Endothelial cell of umbilical vein (primary cell): ENCODE data around the gene GATAD2A. TPM values are rescaled to one million over a fixed set of nuclear protein-coding genes. Genes with fewer than 3 reads are reported as not detected.

Source experiments
- BruUV-seq: library from RNA; stranded (reverse); fragments of 400-500 nt; replicated peaks from 2 replicates; lab custom pipeline; 2021; lab: Mats Ljungman, UMichigan
- CTCF ChIA-PET: fragments of 300-600, 350-600 bp; sonication (Branson Sonifier 250); formaldehyde crosslinking; loops from one replicate; lab custom pipeline; 2021; ENCODE audit warnings: antibody characterized with exemption, inconsistent platforms; lab: Charles Lee
- POLR2A ChIA-PET: fragments of 300-600, 350-600 bp; sonication (Branson Sonifier 250); formaldehyde crosslinking; loops from one replicate; lab custom pipeline; 2021; ENCODE audit warnings: antibody characterized with exemption, inconsistent platforms; lab: Charles Lee
- DNase-seq: peaks from one replicate; pipeline ENCODE4 v3.0.0-alpha.2; 2011; ENCODE audit warnings: low read depth, low spot score
- FAIRE-seq: peaks from 2 replicates; lab custom pipeline; 2011; peaks lifted over from hg19 to GRCh38; lab: Jason Lieb, UNC
- H2AFZ ChIP-seq: 2 replicates; pipeline ENCODE4 v1.6.0; 2012; ENCODE audit warnings: low read depth, low read length, control low read depth, inconsistent platforms
- H3K27ac ChIP-seq: 2 replicates; pipeline ENCODE4 v1.5.1; 2011; ENCODE audit warnings: low read depth, mild to moderate bottlenecking, control low read depth, low read length, moderate library complexity; ENCODE audit not compliant: insufficient read depth
- H3K27me3 ChIP-seq, 2 experiments: 2 replicates each; pipeline versions ENCODE4 v1.6.0 to v1.6.1; 2011; ENCODE audit warnings: low read length in 2 of 2, mixed read lengths in 1 of 2; ENCODE audit not compliant: control insufficient read depth in 2 of 2, insufficient read depth in 2 of 2
- H3K36me3 ChIP-seq, 2 experiments: 2 replicates in 1 of 2; 3 replicates in 1 of 2; pipeline ENCODE4 v1.5.1; 2011; ENCODE audit warnings: low read length in 2 of 2, mild to moderate bottlenecking in 1 of 2, moderate library complexity in 1 of 2; ENCODE audit not compliant: control insufficient read depth in 2 of 2, insufficient read depth in 2 of 2; ENCODE audit errors: extremely low read depth in 1 of 2
- H3K4me1 ChIP-seq: 3 replicates; pipeline ENCODE4 v1.5.1; 2011; ENCODE audit warnings: mild to moderate bottlenecking, low read length; ENCODE audit not compliant: control insufficient read depth, insufficient read depth; ENCODE audit errors: extremely low read depth
- H3K4me2 ChIP-seq: 2 replicates; pipeline ENCODE4 v1.6.1; 2011; ENCODE audit warnings: low read length, control low read depth, mixed read lengths; ENCODE audit not compliant: insufficient read depth
- H3K4me3 ChIP-seq, 3 experiments: fragments of 200-600 bp in 1 of 3; sonication (generic), shearing (Covaris generic) in 1 of 3; replicated peaks in 1 of 3; 2 replicates each; pipeline ENCODE4 v1.5.1; 2011 to 2016; ENCODE audit warnings: control low read depth in 3 of 3, low read length in 3 of 3, mild to moderate bottlenecking in 2 of 3, inconsistent platforms in 1 of 3, low read depth in 1 of 3, moderate library complexity in 1 of 3; ENCODE audit not compliant: insufficient read depth in 1 of 3
- H3K79me2 ChIP-seq: 2 replicates; pipeline ENCODE4 v1.6.0; 2012; ENCODE audit warnings: low read length, inconsistent platforms; ENCODE audit not compliant: control insufficient read depth, insufficient read depth
- H3K9ac ChIP-seq: replicated peaks from 2 replicates; pipeline ENCODE3; 2011; ENCODE audit warnings: low read length, control low read depth; ENCODE audit not compliant: insufficient read depth; ENCODE audit errors: extremely low read depth
- H3K9me1 ChIP-seq: replicated peaks from 3 replicates; pipeline ENCODE4 v1.6.0; 2011; ENCODE audit warnings: mild to moderate bottlenecking, low read length; ENCODE audit not compliant: control insufficient read depth, insufficient read depth; ENCODE audit errors: extremely low read depth
- H3K9me3 ChIP-seq: replicated peaks from 2 replicates; pipeline ENCODE4 v1.5.1; 2012; ENCODE audit warnings: low read length, inconsistent platforms; ENCODE audit not compliant: control insufficient read depth, insufficient read depth
- H4K20me1 ChIP-seq: replicated peaks from 2 replicates; pipeline ENCODE3; 2011; ENCODE audit warnings: mild to moderate bottlenecking, low read length; ENCODE audit not compliant: control insufficient read depth, insufficient read depth; ENCODE audit errors: extremely low read depth
- EZH2 ChIP-seq: IDR thresholded peaks from 2 replicates; pipeline ENCODE4 v1.6.1; 2012; ENCODE audit warnings: borderline replicate concordance, low read depth, mild to moderate bottlenecking, moderate library complexity, low read length, inconsistent platforms; ENCODE audit not compliant: severe bottlenecking
- FOS ChIP-seq: IDR thresholded peaks from 2 replicates; pipeline ENCODE4 v1.6.1; 2011; ENCODE audit warnings: mild to moderate bottlenecking, low read length, moderate library complexity, borderline replicate concordance; ENCODE audit not compliant: insufficient read depth
- GATA2 ChIP-seq: IDR thresholded peaks from 2 replicates; pipeline ENCODE4 v1.7.0; 2011; ENCODE audit warnings: low read depth, mild to moderate bottlenecking, moderate library complexity, mixed read lengths, low read length; ENCODE audit not compliant: insufficient read length, insufficient read depth
- JUN ChIP-seq: IDR thresholded peaks from 2 replicates; pipeline ENCODE4 v1.6.1; 2011; ENCODE audit warnings: borderline replicate concordance, low read depth; ENCODE audit not compliant: insufficient read length, insufficient read depth
- MYC ChIP-seq: IDR thresholded peaks from one replicate; pipeline ENCODE4 v1.6.1; 2011; ENCODE audit warnings: mild to moderate bottlenecking, low read depth, low read length
- POLR2A ChIP-seq: IDR thresholded peaks from 2 replicates; pipeline ENCODE4 v1.6.1; 2012; ENCODE audit warnings: low read depth, mild to moderate bottlenecking, control low read depth, low read length
- POLR2AphosphoS5 ChIP-seq: IDR thresholded peaks from 2 replicates; pipeline ENCODE4 v1.6.1; 2012; ENCODE audit warnings: low read depth, mild to moderate bottlenecking, control low read depth, low read length, moderate library complexity; ENCODE audit not compliant: insufficient read depth
- dilution Hi-C: fragments of 300-500 bp; cut with MboI; formaldehyde crosslinking; loops from one replicate; pipeline ENCODE4 v1.15.0; 2019; ENCODE audit warnings: low sequenced_read_pairs; ENCODE audit not compliant: extremely low pct_ligation_motif_present
- intact Hi-C: fragments of 100-400 bp; cut with micrococcal nuclease; formaldehyde crosslinking; loops from one replicate; pipeline ENCODE4 v1.10.0; 2022
- polyA plus RNA-seq, 4 experiments: library from polyadenylated mRNA; depleted of rRNA in 3 of 4; stranded (reverse) in 3 of 4; unstranded in 1 of 4; fragments of >200 nt; gene quantifications; 2 replicates each; pipeline versions ENCODE4 v1.2.1 to v1.2.3, GENCODE V29; 2011 to 2012; ENCODE audit warnings: missing spikeins in 1 of 4
- total RNA-seq: library from RNA; stranded (reverse); gene quantifications from 2 replicates; pipeline ENCODE4 v1.2.3, GENCODE V29; 2021
- TF ChIP-seq, protein P1 (sequence below): IDR thresholded peaks from 2 replicates; pipeline ENCODE4 v1.6.1; 2011; ENCODE audit not compliant: insufficient read depth, insufficient read length
- TF ChIP-seq, protein P2 (sequence below), 2 donors: IDR thresholded peaks; 1 replicate in 1 of 2; 2 replicates in 1 of 2; pipeline ENCODE4 v1.5.1; 2011; ENCODE audit warnings: low read length in 2 of 2, mild to moderate bottlenecking in 2 of 2, moderate library complexity in 2 of 2, control low read depth in 1 of 2, inconsistent platforms in 1 of 2, low read depth in 1 of 2; ENCODE audit not compliant: insufficient read depth in 1 of 2; ENCODE audit errors: extremely low read depth in 1 of 2

Gene GATAD2A
- total and polyA plus RNA-seq, 2 donors (not counting 3 experiments of a cell fraction or from before 2014, with no cell fraction given) = 27.3 to 134 TPM

DNA sequence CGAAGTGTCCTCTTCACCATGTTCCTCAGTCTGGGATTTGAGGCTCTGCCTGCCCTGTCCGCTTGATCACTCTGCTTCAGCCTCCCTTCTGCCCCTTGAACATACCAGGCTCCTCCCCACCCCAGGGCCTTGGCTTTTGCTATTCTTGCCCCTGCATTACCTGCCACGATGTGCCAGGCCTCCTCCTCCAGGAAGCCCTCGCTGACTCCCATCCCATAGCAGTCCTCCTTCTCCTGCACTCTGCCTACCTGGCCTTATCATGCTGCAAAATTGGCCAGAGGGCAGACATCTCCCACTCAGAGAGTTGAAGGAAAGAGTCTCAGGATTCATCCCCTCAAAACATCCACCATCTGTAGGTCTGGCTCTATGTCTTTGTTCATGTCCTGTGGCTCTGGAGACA, 125.4 kb downstream of the GATAD2A start:
- no peaks in the 10 kb centered on the region for H4K20me1 ChIP-seq
- no peak overlapping the region for H2AFZ ChIP-seq
- TF ChIP-seq MYC (no peak), GATA2 (no peak), EZH2 (no peak), POLR2AphosphoS5 (no peak), POLR2A (no peak), JUN (no peak), FOS (no peak)
- TF ChIP-seq, protein P1, sequence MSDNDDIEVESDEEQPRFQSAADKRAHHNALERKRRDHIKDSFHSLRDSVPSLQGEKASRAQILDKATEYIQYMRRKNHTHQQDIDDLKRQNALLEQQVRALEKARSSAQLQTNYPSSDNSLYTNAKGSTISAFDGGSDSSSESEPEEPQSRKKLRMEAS = no peak
- TF ChIP-seq, protein P2, sequence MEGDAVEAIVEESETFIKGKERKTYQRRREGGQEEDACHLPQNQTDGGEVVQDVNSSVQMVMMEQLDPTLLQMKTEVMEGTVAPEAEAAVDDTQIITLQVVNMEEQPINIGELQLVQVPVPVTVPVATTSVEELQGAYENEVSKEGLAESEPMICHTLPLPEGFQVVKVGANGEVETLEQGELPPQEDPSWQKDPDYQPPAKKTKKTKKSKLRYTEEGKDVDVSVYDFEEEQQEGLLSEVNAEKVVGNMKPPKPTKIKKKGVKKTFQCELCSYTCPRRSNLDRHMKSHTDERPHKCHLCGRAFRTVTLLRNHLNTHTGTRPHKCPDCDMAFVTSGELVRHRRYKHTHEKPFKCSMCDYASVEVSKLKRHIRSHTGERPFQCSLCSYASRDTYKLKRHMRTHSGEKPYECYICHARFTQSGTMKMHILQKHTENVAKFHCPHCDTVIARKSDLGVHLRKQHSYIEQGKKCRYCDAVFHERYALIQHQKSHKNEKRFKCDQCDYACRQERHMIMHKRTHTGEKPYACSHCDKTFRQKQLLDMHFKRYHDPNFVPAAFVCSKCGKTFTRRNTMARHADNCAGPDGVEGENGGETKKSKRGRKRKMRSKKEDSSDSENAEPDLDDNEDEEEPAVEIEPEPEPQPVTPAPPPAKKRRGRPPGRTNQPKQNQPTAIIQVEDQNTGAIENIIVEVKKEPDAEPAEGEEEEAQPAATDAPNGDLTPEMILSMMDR (IDR thresholded peaks at IDR 0.05; ENCODE audit: extremely low read depth in 1 of 2, insufficient read depth in 1 of 2, low read depth in 1 of 2, low read length in 2 of 2) = no peak
- H3K4me2 ChIP-seq = no peak overlapping the region
- H3K79me2 ChIP-seq = no peaks in the 10 kb centered on the region
- ChIA-PET POLR2A (no interaction called here), CTCF (interaction anchor here (0.6 to 5.6 kb wide), 9 partner anchors 10 to 521 kb away, joined by 3 to 45 read pairs (median 8); partner anchors contain the start of gene GMIP)
- FAIRE-seq (no peak), DNase-seq (no peak)
- H3K4me1 ChIP-seq = no peaks in the 10 kb centered on the region
- no peak overlapping the region for H3K9ac ChIP-seq
- dilution Hi-C loops = no loop called here
- H3K36me3 ChIP-seq = no peaks in the 10 kb centered on the region
- no peaks in the 10 kb centered on the region for H3K27me3 ChIP-seq
- no peak overlapping the region for H3K27ac ChIP-seq
- H3K9me1 ChIP-seq = no peaks in the 10 kb centered on the region
- BruUV-seq = no TSS peak
- intact Hi-C loops = no loop called here
- no peak overlapping the region for H3K4me3 ChIP-seq
- no peaks in the 10 kb centered on the region for H3K9me3 ChIP-seq
